Measurements from ENCODE around the gene GRID2. TPM values are rescaled to one million over a fixed set of nuclear protein-coding genes. Genes with fewer than 3 reads are reported as not detected.

The GRID2 gene
- total and polyA plus RNA-seq, 9 of the 15 experiments (the other 6 are each of a cell fraction or from before 2014, with no cell fraction given) = 0.04 TPM; not detected in 7

DNA sequence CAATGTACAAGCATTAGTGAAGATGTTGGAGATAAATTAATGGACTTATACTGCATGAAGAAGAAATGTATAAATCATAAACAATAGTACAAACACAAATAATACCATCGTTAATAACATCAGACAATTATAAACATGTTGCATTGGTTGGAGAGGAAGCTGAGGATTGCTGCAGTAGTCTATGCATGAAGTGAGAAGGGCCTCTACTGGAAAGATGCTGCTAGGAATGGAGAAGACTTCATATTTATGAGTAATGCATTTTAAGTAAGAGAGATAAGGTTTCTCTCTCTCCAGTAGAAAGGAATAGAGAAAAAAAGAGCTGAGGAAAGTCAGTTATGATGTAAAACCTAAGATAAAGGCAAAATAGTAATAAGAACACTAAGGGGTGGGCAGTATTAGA lies 247.8 kb downstream of the GRID2 start:
- CTCF ChIA-PET (ENCODE audit: low intra/inter-chr PET ratio) = no interaction called here
- 0% methylated on average over 1 of the region's 1 CpG for WGBS (ENCODE audit: insufficient coverage, low coverage, missing lambda C conversion rate)
- no peak overlapping the region for H3K4me2 ChIP-seq (ENCODE audit: insufficient read depth, low read length)
- H3K9me3 ChIP-seq (replicated peaks; ENCODE audit: control insufficient read depth, insufficient read depth, low read depth, low read length) = no peaks in the 10 kb centered on the region; the same call in 1 of the 2 replicates
- no peak for FAIRE-seq
- H3K36me3 ChIP-seq (ENCODE audit: control insufficient read depth, insufficient read depth, low read length) = no peaks in the 10 kb centered on the region
- H3K79me2 ChIP-seq (ENCODE audit: control insufficient read depth, insufficient read depth, low read length) = no peaks in the 10 kb centered on the region
- POLR2A ChIA-PET = no interaction called here
- H3K4me3 ChIP-seq = no peak overlapping the region
- no peak for DNase-seq (ENCODE audit: extremely low read depth in 1 of 4, low spot score in 3 of 4)
- intact Hi-C loops (cut with micrococcal nuclease) = no loop called here
- no peaks in the 10 kb centered on the region for H3K27me3 ChIP-seq (ENCODE audit: control insufficient read depth in 2 of 2, insufficient read depth in 2 of 2, low read length in 2 of 2)
- no TSS peak for BruUV-seq (replicated peaks)
- no peak for ATAC-seq
- no peak overlapping the region for H3K27ac ChIP-seq (ENCODE audit: extremely low read depth, low read depth, low read length)
- H4K20me1 ChIP-seq (replicated peaks; ENCODE audit: control insufficient read depth, insufficient read depth, low read length) = no peaks in the 10 kb centered on the region
- H3K9me1 ChIP-seq (ENCODE audit: control insufficient read depth, insufficient read depth, low read length) = no peaks in the 10 kb centered on the region
- H3K4me1 ChIP-seq (replicated peaks in 1 of 2; ENCODE audit: control insufficient read depth in 2 of 2, insufficient read depth in 2 of 2, low read length in 2 of 2) = no peaks in the 10 kb centered on the region
- no peak overlapping the region for H3K9ac ChIP-seq (ENCODE audit: insufficient read depth in 1 of 2, low read depth in 2 of 2, low read length in 2 of 2)
- no peak overlapping the region for H2AFZ ChIP-seq (ENCODE audit: low read depth, low read length)
- in situ Hi-C loops (cut with MboI) = no loop called here
- TF ChIP-seq, protein P1, sequence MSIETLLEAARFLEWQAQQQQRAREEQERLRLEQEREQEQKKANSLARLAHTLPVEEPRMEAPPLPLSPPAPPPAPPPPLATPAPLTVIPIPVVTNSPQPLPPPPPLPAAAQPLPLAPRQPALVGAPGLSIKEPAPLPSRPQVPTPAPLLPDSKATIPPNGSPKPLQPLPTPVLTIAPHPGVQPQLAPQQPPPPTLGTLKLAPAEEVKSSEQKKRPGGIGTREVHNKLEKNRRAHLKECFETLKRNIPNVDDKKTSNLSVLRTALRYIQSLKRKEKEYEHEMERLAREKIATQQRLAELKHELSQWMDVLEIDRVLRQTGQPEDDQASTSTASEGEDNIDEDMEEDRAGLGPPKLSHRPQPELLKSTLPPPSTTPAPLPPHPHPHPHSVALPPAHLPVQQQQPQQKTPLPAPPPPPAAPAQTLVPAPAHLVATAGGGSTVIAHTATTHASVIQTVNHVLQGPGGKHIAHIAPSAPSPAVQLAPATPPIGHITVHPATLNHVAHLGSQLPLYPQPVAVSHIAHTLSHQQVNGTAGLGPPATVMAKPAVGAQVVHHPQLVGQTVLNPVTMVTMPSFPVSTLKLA (conservative IDR thresholded peaks at IDR 0.05) = no peak
- TF ChIP-seq EGR1 (conservative IDR thresholded peaks at IDR 0.05) = no peak
- TF ChIP-seq, protein P2, sequence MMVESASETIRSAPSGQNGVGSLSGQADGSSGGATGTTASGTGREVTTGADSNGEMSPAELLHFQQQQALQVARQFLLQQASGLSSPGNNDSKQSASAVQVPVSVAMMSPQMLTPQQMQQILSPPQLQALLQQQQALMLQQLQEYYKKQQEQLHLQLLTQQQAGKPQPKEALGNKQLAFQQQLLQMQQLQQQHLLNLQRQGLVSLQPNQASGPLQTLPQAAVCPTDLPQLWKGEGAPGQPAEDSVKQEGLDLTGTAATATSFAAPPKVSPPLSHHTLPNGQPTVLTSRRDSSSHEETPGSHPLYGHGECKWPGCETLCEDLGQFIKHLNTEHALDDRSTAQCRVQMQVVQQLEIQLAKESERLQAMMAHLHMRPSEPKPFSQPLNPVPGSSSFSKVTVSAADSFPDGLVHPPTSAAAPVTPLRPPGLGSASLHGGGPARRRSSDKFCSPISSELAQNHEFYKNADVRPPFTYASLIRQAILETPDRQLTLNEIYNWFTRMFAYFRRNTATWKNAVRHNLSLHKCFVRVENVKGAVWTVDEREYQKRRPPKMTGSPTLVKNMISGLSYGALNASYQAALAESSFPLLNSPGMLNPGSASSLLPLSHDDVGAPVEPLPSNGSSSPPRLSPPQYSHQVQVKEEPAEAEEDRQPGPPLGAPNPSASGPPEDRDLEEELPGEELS (CRISPR knock-in tag; IDR thresholded peaks at IDR 0.05; ENCODE audit: borderline replicate concordance) = no peak
- no peak for TF ChIP-seq HDAC2 (IDR thresholded peaks at IDR 0.05)
- no peak for TF ChIP-seq SMARCC2 (IDR thresholded peaks at IDR 0.05; ENCODE audit: low read depth)
- TF ChIP-seq, protein P3, sequence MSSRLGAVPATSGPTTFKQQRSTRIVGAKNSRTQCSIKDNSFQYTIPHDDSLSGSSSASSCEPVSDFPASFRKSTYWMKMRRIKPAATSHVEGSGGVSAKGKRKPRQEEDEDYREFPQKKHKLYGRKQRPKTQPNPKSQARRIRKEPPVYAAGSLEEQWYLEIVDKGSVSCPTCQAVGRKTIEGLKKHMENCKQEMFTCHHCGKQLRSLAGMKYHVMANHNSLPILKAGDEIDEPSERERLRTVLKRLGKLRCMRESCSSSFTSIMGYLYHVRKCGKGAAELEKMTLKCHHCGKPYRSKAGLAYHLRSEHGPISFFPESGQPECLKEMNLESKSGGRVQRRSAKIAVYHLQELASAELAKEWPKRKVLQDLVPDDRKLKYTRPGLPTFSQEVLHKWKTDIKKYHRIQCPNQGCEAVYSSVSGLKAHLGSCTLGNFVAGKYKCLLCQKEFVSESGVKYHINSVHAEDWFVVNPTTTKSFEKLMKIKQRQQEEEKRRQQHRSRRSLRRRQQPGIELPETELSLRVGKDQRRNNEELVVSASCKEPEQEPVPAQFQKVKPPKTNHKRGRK (tag; IDR thresholded peaks at IDR 0.05) = no peak
- no peak for TF ChIP-seq CCAR2 (IDR thresholded peaks at IDR 0.05; ENCODE audit: low read depth, low read length)
- TF ChIP-seq STAT5A (IDR thresholded peaks at IDR 0.05; ENCODE audit: borderline replicate concordance, low read length) = no peak
- TF ChIP-seq LEF1 (IDR thresholded peaks at IDR 0.05) = no peak
- TF ChIP-seq, protein P4, sequence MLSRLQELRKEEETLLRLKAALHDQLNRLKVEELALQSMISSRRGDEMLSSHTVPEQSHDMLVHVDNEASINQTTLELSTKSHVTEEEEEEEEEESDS (CRISPR knock-in tag; IDR thresholded peaks at IDR 0.05) = no peak
